ENCODE results near the gene MYOCOS. TPM values are rescaled to one million over a fixed set of nuclear protein-coding genes. Genes with fewer than 3 reads are reported as not detected.

MYOCOS gene
- total RNA-seq, result under 0.01 TPM in 1 of 2 replicates, not detected in the other

DNA sequence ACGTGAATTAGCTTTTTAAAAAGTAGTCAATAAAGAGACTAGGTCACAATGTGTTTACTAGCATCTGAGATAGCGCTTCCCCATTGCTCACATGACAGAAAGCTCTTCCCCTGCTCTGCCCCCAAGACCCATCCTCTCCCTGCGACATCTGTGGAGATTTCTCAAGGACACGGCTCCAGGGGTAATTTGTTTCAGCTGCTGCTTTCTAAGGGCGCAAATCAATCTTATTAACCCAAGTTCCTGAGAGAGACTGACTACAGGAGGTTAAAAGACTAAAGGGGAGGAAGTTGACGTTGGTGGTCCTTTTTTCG is at the start of gene MYOCOS:
Gene MYOCOS (plus strand): TSS at position 92 of the 311 bp plus-strand sequence. CDS start 1,641 bp downstream, outside the sequence.

GRCh38 chr1:171652234-171652822 is 30.3 kb downstream of the MYOCOS start, which contains the start of gene MYOC:
Gene MYOC, minus strand, starts transcription at chr1:171652688. Its CDS starts 77 bp downstream, at chr1:171652611.

Other genes starting within 250 kb of the MYOCOS start
- gene PRRC2C, start 136.7 kb upstream of the MYOCOS start, total RNA-seq, result 51.4 and 60.9 TPM in 2 replicates
- 1.2 and 1.3 TPM in 2 replicates for gene MYOC, start 30.4 kb downstream of the MYOCOS start, total RNA-seq
- gene VAMP4, start 119.8 kb downstream of the MYOCOS start, total RNA-seq, result 14.2 and 21.4 TPM in 2 replicates
- gene METTL13, start 159.4 kb downstream of the MYOCOS start, total RNA-seq, result 34.5 and 37.4 TPM in 2 replicates
- 2.0 and 5.5 TPM in 2 replicates for gene DNM3, start 219.3 kb downstream of the MYOCOS start, total RNA-seq